HCEC 1CT (cell line): Measurements from ENCODE around the gene APOC4.
A peak's percentile ranks its signal among the peaks of the same experiment; 100 is the strongest.
"Not testable (repeated sequence)": the region's sequence is repeated elsewhere in the genome, so short reads cannot be mapped to it uniquely, and the experiment has no call there.

Experiments
- DNase-seq: peaks from one replicate; pipeline ENCODE4 v3.0.0-alpha.2; 2017

The APOC4 gene, protein sequence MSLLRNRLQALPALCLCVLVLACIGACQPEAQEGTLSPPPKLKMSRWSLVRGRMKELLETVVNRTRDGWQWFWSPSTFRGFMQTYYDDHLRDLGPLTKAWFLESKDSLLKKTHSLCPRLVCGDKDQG

GRCh38 chr19:44942067-44942571, at the start of gene APOC4:
Gene APOC4, plus strand, starts transcription at chr19:44942237. Its CDS starts 41 bp downstream, at chr19:44942278.
- no peak for DNase-seq

- no peak for DNase-seq
These were observed 49.1 kb upstream of the APOC4 start for GRCh38 chr19:44892932-44893331.

GRCh38 chr19:44893332-44894051, 48.5 kb upstream of the APOC4 start:
- no peak for DNase-seq

- no peak for DNase-seq
These were observed 48.0 kb upstream of the APOC4 start for GRCh38 chr19:44894052-44894400.

DNA sequence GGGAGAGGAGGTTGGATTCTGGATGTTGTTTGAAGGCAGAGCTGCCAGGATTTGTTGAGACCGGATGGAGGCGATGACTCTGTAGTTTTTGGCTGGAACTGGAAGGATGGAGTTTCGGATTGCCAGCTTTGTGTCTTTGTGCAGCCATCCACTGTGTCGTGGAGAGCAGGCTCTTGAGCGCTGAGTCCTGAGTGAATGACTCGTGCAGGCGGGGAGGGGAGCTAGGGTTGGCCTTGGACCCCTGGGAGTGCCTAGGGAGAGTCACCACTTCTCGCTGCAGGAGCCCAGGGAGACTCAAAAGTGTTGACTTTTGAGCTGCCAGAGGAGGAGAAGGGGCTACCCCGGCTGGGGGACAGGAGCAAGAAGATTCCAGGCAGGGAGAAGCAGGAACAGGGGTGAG, 47.1 kb upstream of the APOC4 start:
- DNase-seq: no peak

- DNase-seq: no peak
These were observed 44.2 kb upstream of the APOC4 start for GRCh38 chr19:44897835-44898234.

DNA sequence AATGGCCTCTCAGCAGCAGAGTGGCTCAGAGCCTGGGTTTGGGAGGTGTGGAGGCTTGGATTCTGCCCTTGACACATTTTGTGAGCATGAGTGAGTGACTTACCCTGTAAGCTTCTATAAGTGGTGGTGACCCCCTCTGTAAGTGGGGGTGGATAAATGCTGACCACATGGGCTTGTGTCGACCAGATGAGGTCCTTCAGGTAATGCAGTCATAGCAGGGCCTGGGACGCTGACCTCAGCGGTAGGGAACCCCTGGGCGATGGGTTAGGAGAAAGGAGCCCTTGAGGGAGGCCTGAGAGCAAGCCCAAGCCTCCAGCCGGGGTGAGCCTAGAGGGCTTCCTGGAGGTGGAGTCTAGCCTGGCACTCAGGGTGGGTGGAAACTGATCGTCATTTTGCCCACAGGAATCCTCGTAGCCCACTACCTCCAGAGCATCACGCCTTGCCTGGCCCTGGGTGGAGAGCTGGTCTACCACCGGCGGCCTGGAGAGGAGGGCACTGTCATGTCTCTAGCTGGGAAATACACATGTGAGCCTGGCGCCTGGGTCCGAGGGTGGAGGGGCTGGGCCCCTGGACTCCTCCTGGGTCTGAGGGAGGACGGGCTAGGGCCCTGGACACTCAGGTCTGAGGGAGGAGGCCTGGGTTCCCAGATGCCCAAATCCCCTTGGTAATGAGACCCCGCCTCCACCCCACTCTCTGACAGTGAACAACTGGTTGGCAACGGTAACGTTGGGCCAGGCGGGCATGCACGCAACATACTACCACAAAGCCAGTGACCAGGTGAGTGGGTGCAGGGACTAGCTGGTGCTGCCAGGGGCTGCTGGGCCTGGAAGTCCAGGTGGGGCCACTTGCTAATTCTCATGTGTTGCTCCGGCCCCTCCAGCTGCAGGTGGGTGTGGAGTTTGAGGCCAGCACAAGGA, 41.5 kb upstream of the APOC4 start:
- DNase-seq: no peak

DNA sequence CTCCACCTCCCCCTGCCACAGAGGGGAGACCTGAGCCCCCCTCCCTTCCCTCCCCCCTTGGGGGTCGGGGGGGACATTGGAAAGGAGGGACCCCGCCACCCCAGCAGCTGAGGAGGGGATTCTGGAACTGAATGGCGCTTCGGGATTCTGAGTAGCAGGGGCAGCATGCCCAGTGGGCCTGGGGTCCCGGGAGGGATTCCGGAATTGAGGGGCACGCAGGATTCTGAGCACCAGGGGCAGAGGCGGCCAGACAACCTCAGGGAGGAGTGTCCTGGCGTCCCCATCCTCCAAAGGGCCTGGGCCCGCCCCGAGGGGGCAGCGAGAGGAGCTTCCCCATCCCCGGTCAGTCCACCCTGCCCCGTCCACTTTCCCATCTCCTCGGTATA, 38.8 kb upstream of the APOC4 start:
- no peak for DNase-seq

- DNase-seq: peak; percentile 34
These were observed 38.2 kb upstream of the APOC4 start for GRCh38 chr19:44903602-44904425.

- no peak for DNase-seq
These were observed 37.5 kb upstream of the APOC4 start for GRCh38 chr19:44904426-44904994.

DNA sequence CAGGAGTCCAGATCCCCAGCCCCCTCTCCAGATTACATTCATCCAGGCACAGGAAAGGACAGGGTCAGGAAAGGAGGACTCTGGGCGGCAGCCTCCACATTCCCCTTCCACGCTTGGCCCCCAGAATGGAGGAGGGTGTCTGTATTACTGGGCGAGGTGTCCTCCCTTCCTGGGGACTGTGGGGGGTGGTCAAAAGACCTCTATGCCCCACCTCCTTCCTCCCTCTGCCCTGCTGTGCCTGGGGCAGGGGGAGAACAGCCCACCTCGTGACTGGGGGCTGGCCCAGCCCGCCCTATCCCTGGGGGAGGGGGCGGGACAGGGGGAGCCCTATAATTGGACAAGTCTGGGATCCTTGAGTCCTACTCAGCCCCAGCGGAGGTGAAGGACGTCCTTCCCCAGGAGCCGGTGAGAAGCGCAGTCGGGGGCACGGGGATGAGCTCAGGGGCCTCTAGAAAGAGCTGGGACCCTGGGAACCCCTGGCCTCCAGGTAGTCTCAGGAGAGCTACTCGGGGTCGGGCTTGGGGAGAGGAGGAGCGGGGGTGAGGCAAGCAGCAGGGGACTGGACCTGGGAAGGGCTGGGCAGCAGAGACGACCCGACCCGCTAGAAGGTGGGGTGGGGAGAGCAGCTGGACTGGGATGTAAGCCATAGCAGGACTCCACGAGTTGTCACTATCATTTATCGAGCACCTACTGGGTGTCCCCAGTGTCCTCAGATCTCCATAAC, 36.4 kb upstream of the APOC4 start, which contains the start of gene APOE:
TSS of gene APOE (plus strand) at position 360 of the 724 bp plus-strand sequence. CDS start 829 bp downstream, outside the sequence.
- DNase-seq: no peak

DNA sequence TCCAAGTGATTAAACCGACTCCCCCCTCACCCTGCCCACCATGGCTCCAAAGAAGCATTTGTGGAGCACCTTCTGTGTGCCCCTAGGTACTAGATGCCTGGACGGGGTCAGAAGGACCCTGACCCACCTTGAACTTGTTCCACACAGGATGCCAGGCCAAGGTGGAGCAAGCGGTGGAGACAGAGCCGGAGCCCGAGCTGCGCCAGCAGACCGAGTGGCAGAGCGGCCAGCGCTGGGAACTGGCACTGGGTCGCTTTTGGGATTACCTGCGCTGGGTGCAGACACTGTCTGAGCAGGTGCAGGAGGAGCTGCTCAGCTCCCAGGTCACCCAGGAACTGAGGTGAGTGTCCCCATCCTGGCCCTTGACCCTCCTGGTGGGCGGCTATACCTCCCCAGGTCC, 34.4 kb upstream of the APOC4 start:
- no peak for DNase-seq

DNA sequence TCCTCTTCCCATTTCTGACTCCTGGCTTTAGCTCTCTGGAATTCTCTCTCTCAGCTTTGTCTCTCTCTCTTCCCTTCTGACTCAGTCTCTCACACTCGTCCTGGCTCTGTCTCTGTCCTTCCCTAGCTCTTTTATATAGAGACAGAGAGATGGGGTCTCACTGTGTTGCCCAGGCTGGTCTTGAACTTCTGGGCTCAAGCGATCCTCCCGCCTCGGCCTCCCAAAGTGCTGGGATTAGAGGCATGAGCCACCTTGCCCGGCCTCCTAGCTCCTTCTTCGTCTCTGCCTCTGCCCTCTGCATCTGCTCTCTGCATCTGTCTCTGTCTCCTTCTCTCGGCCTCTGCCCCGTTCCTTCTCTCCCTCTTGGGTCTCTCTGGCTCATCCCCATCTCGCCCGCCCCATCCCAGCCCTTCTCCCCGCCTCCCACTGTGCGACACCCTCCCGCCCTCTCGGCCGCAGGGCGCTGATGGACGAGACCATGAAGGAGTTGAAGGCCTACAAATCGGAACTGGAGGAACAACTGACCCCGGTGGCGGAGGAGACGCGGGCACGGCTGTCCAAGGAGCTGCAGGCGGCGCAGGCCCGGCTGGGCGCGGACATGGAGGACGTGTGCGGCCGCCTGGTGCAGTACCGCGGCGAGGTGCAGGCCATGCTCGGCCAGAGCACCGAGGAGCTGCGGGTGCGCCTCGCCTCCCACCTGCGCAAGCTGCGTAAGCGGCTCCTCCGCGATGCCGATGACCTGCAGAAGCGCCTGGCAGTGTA, 33.8 kb upstream of the APOC4 start:
- DNase-seq: no peak

DNA sequence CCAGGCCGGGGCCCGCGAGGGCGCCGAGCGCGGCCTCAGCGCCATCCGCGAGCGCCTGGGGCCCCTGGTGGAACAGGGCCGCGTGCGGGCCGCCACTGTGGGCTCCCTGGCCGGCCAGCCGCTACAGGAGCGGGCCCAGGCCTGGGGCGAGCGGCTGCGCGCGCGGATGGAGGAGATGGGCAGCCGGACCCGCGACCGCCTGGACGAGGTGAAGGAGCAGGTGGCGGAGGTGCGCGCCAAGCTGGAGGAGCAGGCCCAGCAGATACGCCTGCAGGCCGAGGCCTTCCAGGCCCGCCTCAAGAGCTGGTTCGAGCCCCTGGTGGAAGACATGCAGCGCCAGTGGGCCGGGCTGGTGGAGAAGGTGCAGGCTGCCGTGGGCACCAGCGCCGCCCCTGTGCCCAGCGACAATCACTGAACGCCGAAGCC, 33.2 kb upstream of the APOC4 start:
- DNase-seq: no peak

DNA sequence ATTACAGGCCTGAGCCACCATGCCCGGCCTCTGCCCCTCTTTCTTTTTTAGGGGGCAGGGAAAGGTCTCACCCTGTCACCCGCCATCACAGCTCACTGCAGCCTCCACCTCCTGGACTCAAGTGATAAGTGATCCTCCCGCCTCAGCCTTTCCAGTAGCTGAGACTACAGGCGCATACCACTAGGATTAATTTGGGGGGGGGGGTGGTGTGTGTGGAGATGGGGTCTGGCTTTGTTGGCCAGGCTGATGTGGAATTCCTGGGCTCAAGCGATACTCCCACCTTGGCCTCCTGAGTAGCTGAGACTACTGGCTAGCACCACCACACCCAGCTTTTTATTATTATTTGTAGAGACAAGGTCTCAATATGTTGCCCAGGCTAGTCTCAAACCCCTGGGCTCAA, 32.3 kb upstream of the APOC4 start:
- DNase-seq: no peak

DNA sequence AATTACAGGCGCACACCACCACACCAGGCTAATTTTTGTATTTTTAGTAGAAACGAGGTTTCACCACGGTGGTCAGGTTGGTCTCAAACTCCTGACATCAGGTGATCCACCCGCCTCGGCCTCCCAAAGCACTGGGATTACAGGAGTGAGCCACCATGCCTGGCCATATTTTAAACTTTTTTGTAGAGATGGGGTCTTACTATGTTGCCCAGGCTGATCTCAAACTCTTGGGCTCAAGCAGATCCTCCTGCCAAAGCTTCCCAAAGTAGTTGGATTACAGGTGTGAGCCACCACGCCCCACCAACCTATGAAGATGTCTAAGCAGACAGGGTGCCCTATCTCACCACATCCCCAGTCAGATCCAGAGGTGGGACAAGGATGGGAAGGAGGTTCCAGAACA, 30.1 kb upstream of the APOC4 start:
- not testable (repeated sequence) for DNase-seq

- DNase-seq: no peak
These were observed 29.2 kb upstream of the APOC4 start for GRCh38 chr19:44912854-44913253.

GRCh38 chr19:44913512-44914432, 28.3 kb upstream of the APOC4 start:
- not testable (repeated sequence) for DNase-seq

DNA sequence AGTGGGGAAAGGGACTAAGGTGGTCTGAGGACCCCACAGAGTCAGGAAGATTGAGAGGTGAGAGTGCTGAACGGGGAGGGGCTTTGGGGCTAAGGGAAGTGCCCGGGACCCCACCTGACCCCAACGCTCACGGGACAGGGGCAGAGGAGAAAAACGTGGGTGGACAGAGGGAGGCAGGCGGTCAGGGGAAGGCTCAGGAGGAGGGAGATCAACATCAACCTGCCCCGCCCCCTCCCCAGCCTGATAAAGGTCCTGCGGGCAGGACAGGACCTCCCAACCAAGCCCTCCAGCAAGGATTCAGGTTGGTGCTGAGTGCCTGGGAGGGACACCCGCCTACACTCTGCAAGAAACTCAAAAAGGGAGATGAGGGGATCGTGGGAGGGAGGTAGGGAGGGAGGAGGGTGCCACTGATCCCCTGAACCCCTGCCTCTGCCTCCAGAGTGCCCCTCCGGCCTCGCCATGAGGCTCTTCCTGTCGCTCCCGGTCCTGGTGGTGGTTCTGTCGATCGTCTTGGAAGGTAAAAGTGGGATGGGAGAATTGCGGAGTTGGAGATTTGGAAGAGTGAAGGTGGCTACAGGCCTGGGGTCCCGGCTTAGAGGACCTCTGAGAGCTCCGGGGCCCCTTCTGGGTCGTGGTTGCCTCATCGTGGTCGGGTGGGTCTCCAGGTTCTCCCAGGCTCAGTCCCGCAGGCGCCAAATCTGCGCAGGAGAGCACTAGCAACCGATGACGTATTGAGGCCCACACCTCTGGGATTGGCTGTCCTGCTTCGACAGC, 27.4 kb upstream of the APOC4 start, which contains the start of gene APOC1:
TSS of gene APOC1 (plus strand) at position 176 of the 774 bp plus-strand sequence. CDS start at position 460, 284 bp downstream.
- peak; percentile 76 for DNase-seq
